CD14-positive monocyte (primary cell): ENCODE results near the gene RUFY4. TPM values are rescaled to one million over a fixed set of nuclear protein-coding genes. Genes with fewer than 3 reads are reported as not detected.

ENCODE experiments used
- DNase-seq, 3 donors: peaks; one replicate each; pipeline ENCODE4 v3.0.0-alpha.2; 2011 to 2022
- H2AFZ ChIP-seq: 2 replicates; pipeline ENCODE4 v1.6.0; 2012; ENCODE audit warnings: mild to moderate bottlenecking, low read depth, low read length, inconsistent platforms; ENCODE audit not compliant: insufficient read depth, poor library complexity, severe bottlenecking
- H3K27ac ChIP-seq, 2 donors: 1 replicate in 1 of 2; 2 replicates in 1 of 2; pipeline ENCODE4 v1.5.1; 2012 to 2013; ENCODE audit warnings: low read length in 2 of 2, control low read depth in 1 of 2, inconsistent platforms in 1 of 2, low read depth in 1 of 2, mild to moderate bottlenecking in 1 of 2
- H3K27me3 ChIP-seq, 2 donors: one replicate each; pipeline versions ENCODE4 v1.6.0 to v1.6.1; 2011 to 2013; ENCODE audit warnings: low read length in 2 of 2; ENCODE audit not compliant: control insufficient read depth in 2 of 2, insufficient read depth in 2 of 2
- H3K36me3 ChIP-seq, 2 donors: replicated peaks in 1 of 2; 1 replicate in 1 of 2; 2 replicates in 1 of 2; pipeline versions ENCODE4 v1.5.1 to v1.6.1; 2012 to 2013; ENCODE audit warnings: low read length in 2 of 2, control low read depth in 1 of 2, inconsistent platforms in 1 of 2, mild to moderate bottlenecking in 1 of 2; ENCODE audit not compliant: insufficient read depth in 2 of 2, control insufficient read depth in 1 of 2
- H3K4me1 ChIP-seq, 2 donors: 1 replicate in 1 of 2; 2 replicates in 1 of 2; pipeline versions ENCODE4 v1.5.1 to v1.6.1; 2012 to 2013; ENCODE audit warnings: low read length in 2 of 2, control low read depth in 1 of 2, inconsistent platforms in 1 of 2, mild to moderate bottlenecking in 1 of 2, moderate library complexity in 1 of 2; ENCODE audit not compliant: insufficient read depth in 2 of 2, control insufficient read depth in 1 of 2
- H3K4me2 ChIP-seq: replicated peaks from 2 replicates; pipeline ENCODE3; 2012; ENCODE audit warnings: low read length, moderate library complexity, mild to moderate bottlenecking; ENCODE audit not compliant: poor library complexity, severe bottlenecking; ENCODE audit errors: extremely low read depth
- H3K4me3 ChIP-seq, 3 experiments: fragments of 200-600 bp in 1 of 3; sonication (generic) in 1 of 3; replicated peaks in 1 of 3; 1 replicate in 2 of 3; 2 replicates in 1 of 3; pipeline ENCODE4 v1.5.1; 2011 to 2013; ENCODE audit warnings: low read length in 3 of 3, mild to moderate bottlenecking in 3 of 3, control low read depth in 2 of 3, low read depth in 2 of 3, inconsistent platforms in 1 of 3, moderate library complexity in 1 of 3
- H3K79me2 ChIP-seq: 2 replicates; pipeline ENCODE4 v1.6.0; 2012; ENCODE audit warnings: mild to moderate bottlenecking, control low read depth, inconsistent platforms, low read length, moderate library complexity; ENCODE audit not compliant: insufficient read depth
- H3K9ac ChIP-seq: 2 replicates; pipeline ENCODE4 v1.6.0; 2017; ENCODE audit warnings: low read length, mild to moderate bottlenecking; ENCODE audit not compliant: insufficient read depth, poor library complexity, severe bottlenecking
- H3K9me3 ChIP-seq, 2 donors: replicated peaks in 1 of 2; 1 replicate in 1 of 2; 2 replicates in 1 of 2; pipeline versions ENCODE4 v1.5.1 to v1.6.1; 2012 to 2013; ENCODE audit warnings: low read length in 2 of 2, control low read depth in 1 of 2; ENCODE audit not compliant: control insufficient read depth in 1 of 2, insufficient read depth in 1 of 2
- H4K20me1 ChIP-seq: 2 replicates; pipeline ENCODE4 v1.6.0; 2012; ENCODE audit warnings: mild to moderate bottlenecking, low read length, control low read depth, moderate library complexity; ENCODE audit not compliant: insufficient read depth
- H3K27ac Mint-ChIP-seq, 7 donors: one replicate each; pipeline ENCODE4 v1.8.0; 2020; ENCODE audit warnings: mild to moderate bottlenecking in 7 of 7, mixed read lengths in 7 of 7, moderate library complexity in 6 of 7, inconsistent platforms in 2 of 7
- H3K27me3 Mint-ChIP-seq, 3 donors: one replicate each; pipeline ENCODE4 v1.8.0; 2021 to 2022; ENCODE audit warnings: low read depth in 3 of 3, mild to moderate bottlenecking in 3 of 3, mixed read lengths in 3 of 3, moderate library complexity in 3 of 3, inconsistent platforms in 1 of 3
- H3K36me3 Mint-ChIP-seq, 2 donors: one replicate each; pipeline ENCODE4 v1.8.0; 2020; ENCODE audit warnings: mixed read lengths in 2 of 2, inconsistent platforms in 1 of 2, mild to moderate bottlenecking in 1 of 2
- H3K4me1 Mint-ChIP-seq: one replicate; pipeline ENCODE4 v1.8.0; 2020; ENCODE audit warnings: mild to moderate bottlenecking, mixed read lengths
- H3K4me3 Mint-ChIP-seq, 2 donors: one replicate each; pipeline ENCODE4 v1.8.0; 2020; ENCODE audit warnings: mild to moderate bottlenecking in 2 of 2, mixed read lengths in 2 of 2, moderate library complexity in 1 of 2
- H3K9me3 Mint-ChIP-seq, 7 donors: one replicate each; pipeline ENCODE4 v1.8.0; 2020 to 2022; ENCODE audit warnings: mixed read lengths in 7 of 7, mild to moderate bottlenecking in 6 of 7, moderate library complexity in 6 of 7, inconsistent platforms in 2 of 7
- WGBS: methylation state at CpG from one replicate; pipeline ENCODE4 v1.1.5; 2013; ENCODE audit warnings: missing lambda C conversion rate; ENCODE audit not compliant: insufficient coverage; 5-methylcytosine and 5-hydroxymethylcytosine counted together
- intact Hi-C, 2 donors: fragments of 100-400 bp; cut with micrococcal nuclease; formaldehyde crosslinking; loops; one replicate each; pipeline versions ENCODE4 v1.15.0 to v1.15.1; 2023
- polyA plus RNA-seq, 3 donors: library from polyadenylated mRNA; depleted of rRNA in 1 of 3; unstranded in 2 of 3; stranded (reverse) in 1 of 3; fragments of 300-500 nt in 2 of 3; fragments of >200 nt in 1 of 3; fragmentation: Illumina TruSeq in 2 of 3; gene quantifications; 1 replicate in 2 of 3; 2 replicates in 1 of 3; pipeline ENCODE4 v1.2.3, GENCODE V29; 2012 to 2021
- TF ChIP-seq, protein P1 (sequence below): fragments of 200-600 bp; IDR thresholded peaks from one replicate; pipeline ENCODE4 v1.8.0; 2022; ENCODE audit warnings: antibody characterized with exemption, mild to moderate bottlenecking

Gene RUFY4
- polyA plus RNA-seq, 3 donors = 0.65 to 26.1 (median 0.68) TPM

DNA sequence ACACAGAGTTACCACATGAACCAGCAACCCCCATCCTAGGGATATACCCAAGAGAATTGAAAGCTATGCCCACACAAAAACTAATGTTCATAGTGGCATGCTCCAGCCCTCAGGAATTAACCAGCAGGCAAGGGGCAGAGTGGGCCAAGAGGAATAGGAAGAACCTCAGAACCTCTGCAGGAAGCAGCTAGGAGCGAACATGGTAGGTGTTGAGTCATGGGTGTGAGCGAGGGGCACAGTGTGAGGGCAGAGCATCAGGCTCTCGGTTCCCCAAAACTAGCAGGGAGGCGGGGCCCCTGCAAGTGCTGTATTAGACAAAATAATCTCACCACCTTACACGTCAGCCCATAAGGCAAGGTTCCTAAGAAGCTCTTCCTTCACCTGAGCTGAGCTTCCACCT is 5.6 kb upstream of the RUFY4 start:
- H3K4me3 Mint-ChIP-seq = peak overlapping the region; percentile 58 to 87
- Histone ChIP-seq H3K9me3 (no peaks in the 10 kb centered on the region), H3K4me3 (peak overlapping the region in 1 of 3 experiments; percentile 57), H2AFZ (peak overlapping the region; percentile 18), H3K79me2 (peaks cover 47% of the 10 kb centered on the region), H3K4me2 (peak overlapping the region; percentile 69), H3K36me3 (peaks cover 7 to 14% of the 10 kb centered on the region in 2 donors), H3K27me3 (no peaks in the 10 kb centered on the region), H4K20me1 (no peaks in the 10 kb centered on the region), H3K27ac (peak overlapping the region; percentile 82 to 84), H3K9ac (peak overlapping the region; percentile 43), H3K4me1 (peaks cover 89 to 90% of the 10 kb centered on the region in 2 donors)
- peaks cover 83% of the 10 kb centered on the region for H3K4me1 Mint-ChIP-seq
- no peaks in the 10 kb centered on the region for H3K9me3 Mint-ChIP-seq
- peak; percentile 87 to 92 (median 89) for DNase-seq
- WGBS = 0% methylated on average over 3 of the region's 5 CpGs
- intact Hi-C loops = loop anchor here in 1 of 2 donors (10.0 kb wide), 1 partner anchor 49 kb away; no protein-coding TSS in a partner anchor
- peaks cover 0 to 3% (median 0%) of the 10 kb centered on the region in 3 donors for H3K27me3 Mint-ChIP-seq
- TF ChIP-seq, protein P1, sequence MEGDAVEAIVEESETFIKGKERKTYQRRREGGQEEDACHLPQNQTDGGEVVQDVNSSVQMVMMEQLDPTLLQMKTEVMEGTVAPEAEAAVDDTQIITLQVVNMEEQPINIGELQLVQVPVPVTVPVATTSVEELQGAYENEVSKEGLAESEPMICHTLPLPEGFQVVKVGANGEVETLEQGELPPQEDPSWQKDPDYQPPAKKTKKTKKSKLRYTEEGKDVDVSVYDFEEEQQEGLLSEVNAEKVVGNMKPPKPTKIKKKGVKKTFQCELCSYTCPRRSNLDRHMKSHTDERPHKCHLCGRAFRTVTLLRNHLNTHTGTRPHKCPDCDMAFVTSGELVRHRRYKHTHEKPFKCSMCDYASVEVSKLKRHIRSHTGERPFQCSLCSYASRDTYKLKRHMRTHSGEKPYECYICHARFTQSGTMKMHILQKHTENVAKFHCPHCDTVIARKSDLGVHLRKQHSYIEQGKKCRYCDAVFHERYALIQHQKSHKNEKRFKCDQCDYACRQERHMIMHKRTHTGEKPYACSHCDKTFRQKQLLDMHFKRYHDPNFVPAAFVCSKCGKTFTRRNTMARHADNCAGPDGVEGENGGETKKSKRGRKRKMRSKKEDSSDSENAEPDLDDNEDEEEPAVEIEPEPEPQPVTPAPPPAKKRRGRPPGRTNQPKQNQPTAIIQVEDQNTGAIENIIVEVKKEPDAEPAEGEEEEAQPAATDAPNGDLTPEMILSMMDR = no peak
- H3K36me3 Mint-ChIP-seq = peaks cover 20 to 25% of the 10 kb centered on the region in 2 donors
- H3K27ac Mint-ChIP-seq = peak overlapping the region; percentile 90 to 95 (median 93)

DNA sequence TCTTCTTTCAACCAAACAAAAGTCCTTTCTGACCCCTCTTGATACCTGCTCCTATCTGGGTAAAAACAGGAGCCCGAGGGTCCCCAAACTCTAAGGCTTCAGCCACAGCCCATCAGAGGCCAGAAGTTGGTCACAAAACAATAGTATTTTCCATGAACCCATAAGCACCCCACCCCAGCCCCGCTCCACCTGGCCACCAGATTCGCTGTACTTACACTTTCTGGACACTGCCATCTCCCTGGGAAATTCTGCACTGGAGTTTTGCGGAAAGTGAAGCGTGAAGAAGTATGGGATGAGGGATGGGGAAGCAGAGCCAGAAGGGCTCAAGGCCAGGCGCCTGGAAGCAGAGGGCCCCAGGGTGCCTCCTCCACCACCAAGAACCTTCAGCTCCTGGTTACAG is 5.2 kb upstream of the RUFY4 start:
- H3K4me3 Mint-ChIP-seq = peak overlapping the region; percentile 58 to 87
- TF ChIP-seq, protein P1 = no peak
- Histone ChIP-seq H3K27me3 (no peaks in the 10 kb centered on the region), H4K20me1 (no peaks in the 10 kb centered on the region), H2AFZ (peak overlapping the region; percentile 18), H3K9ac (peak overlapping the region; percentile 43), H3K4me3 (peak overlapping the region in 2 of 3 experiments; percentile 3 to 57), H3K36me3 (peaks cover 7 to 14% of the 10 kb centered on the region in 2 donors), H3K4me2 (peak overlapping the region; percentile 69), H3K4me1 (peaks cover 89 to 90% of the 10 kb centered on the region in 2 donors), H3K27ac (peak overlapping the region; percentile 82 to 84), H3K9me3 (no peaks in the 10 kb centered on the region), H3K79me2 (peaks cover 47% of the 10 kb centered on the region)
- H3K27ac Mint-ChIP-seq = peak overlapping the region; percentile 90 to 95 (median 93)
- peaks cover 0 to 3% (median 0%) of the 10 kb centered on the region in 3 donors for H3K27me3 Mint-ChIP-seq
- no peaks in the 10 kb centered on the region for H3K9me3 Mint-ChIP-seq
- 93% methylated on average over 1 of the region's 6 CpGs for WGBS
- DNase-seq = no peak
- peaks cover 83% of the 10 kb centered on the region for H3K4me1 Mint-ChIP-seq
- peaks cover 20 to 25% of the 10 kb centered on the region in 2 donors for H3K36me3 Mint-ChIP-seq
- intact Hi-C loops = loop anchor here in 1 of 2 donors (10.0 kb wide), 1 partner anchor 49 kb away; no protein-coding TSS in a partner anchor
